ENCODE results near the gene GZMM.
"Not testable (repeated sequence)": the region's sequence is repeated elsewhere in the genome, so short reads cannot be mapped to it uniquely, and the experiment has no call there.

GZMM gene

DNA sequence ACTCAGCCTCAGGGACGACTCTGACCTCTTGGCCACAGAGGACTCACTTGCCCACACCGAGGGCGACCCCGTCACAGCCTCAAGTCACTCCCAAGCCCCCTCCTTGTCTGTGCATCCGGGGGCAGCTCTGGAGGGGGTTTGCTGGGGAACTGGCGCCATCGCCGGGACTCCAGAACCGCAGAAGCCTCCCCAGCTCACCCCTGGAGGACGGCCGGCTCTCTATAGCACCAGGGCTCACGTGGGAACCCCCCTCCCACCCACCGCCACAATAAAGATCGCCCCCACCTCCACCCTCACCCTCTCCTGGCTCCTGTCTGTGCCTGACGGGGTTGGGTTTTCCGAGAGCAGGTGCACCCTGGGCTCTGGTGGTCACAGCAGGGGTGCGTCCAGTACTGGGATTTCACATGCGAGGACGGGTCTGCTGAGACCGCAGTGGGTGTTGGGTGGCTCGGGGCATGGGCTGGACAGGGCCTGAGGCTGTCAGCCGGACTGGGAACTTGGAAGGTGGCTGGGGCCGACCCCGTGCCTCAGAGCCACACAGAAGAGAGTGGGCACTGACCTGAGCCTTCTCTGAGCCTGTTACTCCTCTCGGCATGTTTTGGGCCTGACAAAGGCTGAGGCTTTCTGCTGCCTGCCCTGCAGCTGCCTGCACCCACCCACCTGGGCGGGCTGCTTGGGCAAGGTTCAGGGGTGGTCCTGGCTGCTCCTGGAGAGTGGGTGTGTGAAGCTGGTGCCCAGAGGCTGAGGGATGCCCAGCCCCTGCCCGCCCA, 39.5 kb downstream of the GZMM start:
- no peak overlapping the region for H3K9ac ChIP-seq
- H3K4me2 ChIP-seq (ENCODE audit: low read length): no peak overlapping the region
- TF ChIP-seq, protein P1, sequence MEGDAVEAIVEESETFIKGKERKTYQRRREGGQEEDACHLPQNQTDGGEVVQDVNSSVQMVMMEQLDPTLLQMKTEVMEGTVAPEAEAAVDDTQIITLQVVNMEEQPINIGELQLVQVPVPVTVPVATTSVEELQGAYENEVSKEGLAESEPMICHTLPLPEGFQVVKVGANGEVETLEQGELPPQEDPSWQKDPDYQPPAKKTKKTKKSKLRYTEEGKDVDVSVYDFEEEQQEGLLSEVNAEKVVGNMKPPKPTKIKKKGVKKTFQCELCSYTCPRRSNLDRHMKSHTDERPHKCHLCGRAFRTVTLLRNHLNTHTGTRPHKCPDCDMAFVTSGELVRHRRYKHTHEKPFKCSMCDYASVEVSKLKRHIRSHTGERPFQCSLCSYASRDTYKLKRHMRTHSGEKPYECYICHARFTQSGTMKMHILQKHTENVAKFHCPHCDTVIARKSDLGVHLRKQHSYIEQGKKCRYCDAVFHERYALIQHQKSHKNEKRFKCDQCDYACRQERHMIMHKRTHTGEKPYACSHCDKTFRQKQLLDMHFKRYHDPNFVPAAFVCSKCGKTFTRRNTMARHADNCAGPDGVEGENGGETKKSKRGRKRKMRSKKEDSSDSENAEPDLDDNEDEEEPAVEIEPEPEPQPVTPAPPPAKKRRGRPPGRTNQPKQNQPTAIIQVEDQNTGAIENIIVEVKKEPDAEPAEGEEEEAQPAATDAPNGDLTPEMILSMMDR (IDR thresholded peaks at IDR 0.05): no peak
- no peaks in the 10 kb centered on the region for H3K79me2 ChIP-seq
- H3K4me1 ChIP-seq: no peaks in the 10 kb centered on the region
- H3K9me3 ChIP-seq (ENCODE audit: control insufficient read depth, low read length): no peaks in the 10 kb centered on the region
- H3K4me3 ChIP-seq (ENCODE audit: low read depth, low read length): no peak overlapping the region
- H2AFZ ChIP-seq: no peak overlapping the region
- no peak overlapping the region for H3K27ac ChIP-seq
- peaks cover 2% of the 10 kb centered on the region for H3K27me3 ChIP-seq (ENCODE audit: control insufficient read depth, insufficient read depth, low read length)
- no peaks in the 10 kb centered on the region for H3K36me3 ChIP-seq (ENCODE audit: control insufficient read depth, insufficient read depth, low read length)

DNA sequence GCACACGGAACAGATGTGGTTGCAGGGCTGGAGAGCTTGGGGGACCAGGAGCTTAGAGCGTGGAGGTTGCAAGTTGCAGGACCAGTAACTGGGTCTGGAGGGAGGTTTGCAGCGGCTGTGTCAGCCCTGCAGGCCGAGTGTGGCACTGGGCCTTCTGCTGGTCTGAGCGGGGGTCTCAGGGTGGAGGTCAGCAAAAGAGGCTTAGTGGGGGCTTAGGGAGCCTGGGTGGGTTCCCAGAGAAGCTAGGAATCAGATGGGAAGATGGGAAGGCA, 40.1 kb downstream of the GZMM start:
- peaks cover 2% of the 10 kb centered on the region for H3K4me1 ChIP-seq
- H3K27me3 ChIP-seq (ENCODE audit: control insufficient read depth, insufficient read depth, low read length): peaks cover 3% of the 10 kb centered on the region
- H3K9ac ChIP-seq: no peak overlapping the region
- no peak overlapping the region for H2AFZ ChIP-seq
- no peak overlapping the region for H3K4me3 ChIP-seq (ENCODE audit: low read depth, low read length)
- no peak overlapping the region for H3K27ac ChIP-seq
- no peak overlapping the region for H3K4me2 ChIP-seq (ENCODE audit: low read length)
- no peaks in the 10 kb centered on the region for H3K79me2 ChIP-seq
- no peaks in the 10 kb centered on the region for H3K36me3 ChIP-seq (ENCODE audit: control insufficient read depth, insufficient read depth, low read length)
- TF ChIP-seq, protein P1 (IDR thresholded peaks at IDR 0.05): no peak
- no peaks in the 10 kb centered on the region for H3K9me3 ChIP-seq (ENCODE audit: control insufficient read depth, low read length)

DNA sequence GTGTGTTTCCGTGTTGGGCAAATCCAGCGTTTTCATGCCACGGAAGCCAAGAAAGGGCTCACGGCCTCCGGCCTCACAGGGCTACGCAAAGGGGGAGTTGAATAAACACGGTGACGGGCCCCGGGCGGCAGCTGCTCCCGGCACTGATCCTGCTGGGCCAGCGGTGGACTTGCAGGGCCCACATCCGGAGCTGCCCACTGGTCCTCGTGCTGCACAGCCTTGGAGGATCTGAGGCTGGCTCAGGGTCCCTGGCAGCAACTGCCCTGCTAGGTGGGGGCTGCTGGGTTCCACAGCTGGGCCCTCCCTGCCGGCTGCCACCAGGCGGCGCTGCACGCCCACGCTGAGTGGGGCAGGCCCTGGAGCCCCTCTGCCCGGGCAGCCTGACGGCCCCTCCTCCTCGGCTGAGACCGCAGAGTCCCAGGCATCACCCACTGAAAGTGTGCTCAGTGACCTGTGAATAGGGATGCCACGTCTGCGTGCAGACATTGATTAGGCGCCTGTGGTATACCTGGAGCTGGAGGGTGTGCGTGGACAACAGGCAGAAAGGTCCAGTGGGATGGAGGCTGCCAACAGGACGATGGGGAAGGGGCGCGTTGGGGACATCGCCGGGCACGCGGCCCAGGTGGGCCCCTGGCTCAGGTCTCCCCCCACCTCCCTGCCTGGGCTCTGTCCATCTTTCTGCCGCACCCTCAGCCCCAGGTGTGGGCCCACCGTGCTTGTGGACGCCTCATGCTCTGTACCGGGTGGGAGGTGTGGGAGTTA, 40.6 kb downstream of the GZMM start:
- Histone ChIP-seq H3K27me3 (ENCODE audit: control insufficient read depth, insufficient read depth, low read length) (peaks cover 3% of the 10 kb centered on the region), H2AFZ (no peak overlapping the region), H3K27ac (no peak overlapping the region), H3K4me1 (peaks cover 6% of the 10 kb centered on the region), H3K9me3 (ENCODE audit: control insufficient read depth, low read length) (no peaks in the 10 kb centered on the region), H3K79me2 (no peaks in the 10 kb centered on the region), H3K9ac (no peak overlapping the region), H3K4me2 (ENCODE audit: low read length) (no peak overlapping the region), H3K36me3 (ENCODE audit: control insufficient read depth, insufficient read depth, low read length) (no peaks in the 10 kb centered on the region), H3K4me3 (ENCODE audit: low read depth, low read length) (no peak overlapping the region)
- TF ChIP-seq, protein P1 (IDR thresholded peaks at IDR 0.05): peak; percentile 85

DNA sequence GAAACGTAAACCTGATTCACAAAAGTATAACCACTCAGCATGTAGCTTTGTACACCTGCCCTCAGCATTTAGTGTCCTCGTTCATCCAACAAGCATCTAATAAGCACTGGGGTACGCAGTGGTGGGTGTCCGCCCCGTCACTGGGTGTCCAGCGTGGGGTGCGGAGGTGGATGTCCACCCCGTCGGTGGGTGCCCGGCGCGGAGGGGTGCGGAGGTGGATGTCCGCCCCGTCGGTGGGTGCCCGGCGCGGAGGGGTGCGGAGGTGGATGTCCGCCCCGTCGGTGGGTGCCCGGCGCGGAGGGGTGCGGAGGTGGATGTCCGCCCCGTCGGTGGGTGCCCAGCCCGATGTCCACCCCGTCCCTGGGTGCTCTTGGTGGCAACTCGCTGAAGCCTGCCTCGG, 41.3 kb downstream of the GZMM start:
- not testable (repeated sequence) for H3K4me1 ChIP-seq; H3K27me3 ChIP-seq (ENCODE audit: control insufficient read depth, insufficient read depth, low read length)

DNA sequence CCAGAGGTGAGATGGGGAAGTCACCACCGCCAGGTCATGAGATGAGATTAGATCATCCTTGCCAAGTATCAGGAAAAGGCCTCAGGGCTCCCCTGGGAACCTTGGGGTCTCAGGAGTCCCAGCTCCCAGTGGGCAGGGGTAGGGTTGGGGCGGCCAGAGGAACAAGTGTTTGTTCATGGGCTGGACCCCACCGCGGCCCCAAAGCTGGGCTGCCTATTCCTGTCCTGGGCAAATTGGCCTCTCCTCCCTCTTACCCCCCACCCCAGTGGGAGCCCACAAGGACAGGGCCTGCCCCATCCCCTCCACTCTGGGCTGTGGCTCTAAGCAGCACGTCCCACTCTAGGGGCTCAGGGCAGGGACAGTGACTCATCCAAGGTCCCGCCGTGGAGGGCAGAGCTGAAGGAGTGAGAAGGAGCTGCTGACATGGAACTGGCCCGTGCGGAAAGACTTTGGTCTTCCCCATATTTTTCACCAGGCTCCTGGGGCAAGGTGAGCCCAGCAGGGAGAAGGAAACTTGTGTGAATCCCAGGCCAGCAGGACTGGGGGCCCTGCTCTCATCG, 41.8 kb downstream of the GZMM start:
- Histone ChIP-seq H2AFZ (no peak overlapping the region), H3K4me2 (ENCODE audit: low read length) (no peak overlapping the region), H3K4me3 (ENCODE audit: low read depth, low read length) (no peak overlapping the region), H3K36me3 (ENCODE audit: control insufficient read depth, insufficient read depth, low read length) (no peaks in the 10 kb centered on the region), H3K9me3 (ENCODE audit: control insufficient read depth, low read length) (no peaks in the 10 kb centered on the region), H3K4me1 (peaks cover 6% of the 10 kb centered on the region), H3K27me3 (ENCODE audit: control insufficient read depth, insufficient read depth, low read length) (peaks cover 3% of the 10 kb centered on the region), H3K79me2 (no peaks in the 10 kb centered on the region), H3K9ac (no peak overlapping the region), H3K27ac (no peak overlapping the region)
- TF ChIP-seq, protein P1 (IDR thresholded peaks at IDR 0.05): no peak

More for the DNA sequence above, 41.3 kb downstream of the GZMM start:
- H3K9me3 ChIP-seq (ENCODE audit: control insufficient read depth, low read length); H3K4me3 ChIP-seq (ENCODE audit: low read depth, low read length); H3K4me2 ChIP-seq (ENCODE audit: low read length); H2AFZ ChIP-seq; H3K9ac ChIP-seq; H3K27ac ChIP-seq; H3K36me3 ChIP-seq (ENCODE audit: control insufficient read depth, insufficient read depth, low read length); H3K79me2 ChIP-seq: not testable (repeated sequence)

Measured in parathyroid adenoma (tissue), 2 donors.